Hepatocyte (in vitro differentiated cells): ENCODE measurements around the gene GLI3. TPM values are rescaled to one million over a fixed set of nuclear protein-coding genes. Genes with fewer than 3 reads are reported as not detected.

Source experiments
- DNase-seq: peaks from one replicate; pipeline ENCODE4 v3.0.0-alpha.2; 2016; ENCODE audit warnings: low spot score
- H2AFZ ChIP-seq: fragments of 200-600 bp; sonication (generic); 2 replicates; pipeline ENCODE4 v1.6.0; 2016; ENCODE audit warnings: antibody characterized with exemption, mild to moderate bottlenecking
- H3K27ac ChIP-seq: fragments of 200-600 bp; sonication (generic); 2 replicates; pipeline ENCODE4 v1.5.1; 2016; ENCODE audit warnings: mild to moderate bottlenecking
- H3K27me3 ChIP-seq: fragments of 200-600 bp; sonication (generic); 2 replicates; pipeline ENCODE4 v1.6.1; 2016
- H3K36me3 ChIP-seq: fragments of 200-600 bp; sonication (generic); replicated peaks from 2 replicates; pipeline ENCODE4 v1.5.1; 2016; ENCODE audit warnings: low read depth; ENCODE audit not compliant: insufficient read depth
- H3K4me1 ChIP-seq: fragments of 200-600 bp; sonication (generic); 2 replicates; pipeline ENCODE4 v1.5.1; 2016; ENCODE audit warnings: mild to moderate bottlenecking, moderate library complexity; ENCODE audit not compliant: insufficient read depth
- H3K4me2 ChIP-seq: fragments of 200-600 bp; sonication (generic); 2 replicates; pipeline ENCODE4 v1.6.0; 2016
- H3K4me3 ChIP-seq: fragments of 200-600 bp; sonication (generic); 2 replicates; pipeline ENCODE4 v1.5.1; 2016; ENCODE audit warnings: mild to moderate bottlenecking
- H3K79me2 ChIP-seq: fragments of 200-600 bp; sonication (generic); 2 replicates; pipeline ENCODE4 v1.6.0; 2017; ENCODE audit warnings: mild to moderate bottlenecking
- H3K9me2 ChIP-seq: fragments of 200-600 bp; sonication (generic); replicated peaks from 2 replicates; pipeline ENCODE4 v1.6.0; 2017; ENCODE audit warnings: mild to moderate bottlenecking; ENCODE audit not compliant: insufficient read depth
- H3K9me3 ChIP-seq: fragments of 200-600 bp; sonication (generic); 2 replicates; pipeline ENCODE4 v1.5.1; 2016; ENCODE audit warnings: low read depth, mild to moderate bottlenecking
- H4K20me1 ChIP-seq: fragments of 200-600 bp; sonication (generic); 2 replicates; pipeline ENCODE4 v1.6.0; 2016; ENCODE audit warnings: mild to moderate bottlenecking; ENCODE audit not compliant: insufficient read depth, poor library complexity, severe bottlenecking
- CTCF ChIP-seq: fragments of 200-600 bp; sonication (generic); IDR thresholded peaks from 2 replicates; pipeline ENCODE4 v1.5.1; 2016; ENCODE audit warnings: antibody characterized with exemption, mild to moderate bottlenecking; ENCODE audit not compliant: poor library complexity
- EZH2 ChIP-seq: fragments of 200-600 bp; sonication (generic); IDR thresholded peaks from 2 replicates; pipeline ENCODE4 v1.6.1; 2016; ENCODE audit warnings: antibody characterized with exemption, mild to moderate bottlenecking, borderline replicate concordance
- EZH2phosphoT487 ChIP-seq: fragments of 200-600 bp; sonication (generic); IDR thresholded peaks from one replicate; pipeline ENCODE4 v1.6.1; 2018; ENCODE audit warnings: antibody characterized with exemption, mild to moderate bottlenecking, low read depth, moderate library complexity; ENCODE audit not compliant: unreplicated experiment, severe bottlenecking
- WGBS: methylation state at CpG from one replicate; pipeline ENCODE4 v1.1.6; 2016; ENCODE audit warnings: low lambda C conversion rate; ENCODE audit errors: missing lambda C conversion rate; 5-methylcytosine and 5-hydroxymethylcytosine counted together
- polyA plus RNA-seq: library from polyadenylated mRNA; unstranded; fragments of >200 nt; fragmentation: Nextera tagmentation; extraction: Ambion mirVana; gene quantifications from 2 replicates; pipeline ENCODE4 v1.2.1, GENCODE V29; 2016
- total RNA-seq: library from RNA; depleted of rRNA; stranded (reverse); fragments of >200 nt; gene quantifications from 2 replicates; pipeline ENCODE4 v1.2.3, GENCODE V29; 2014

GLI3 gene
- total and polyA plus RNA-seq, 2 experiments from 2014 or later = 5.5 to 20.0 TPM

GRCh38 chr7:42069590-42069989 is 167.4 kb downstream of the GLI3 start:
- Histone ChIP-seq H3K9me2 (no peaks in the 10 kb centered on the region), H2AFZ (no peak overlapping the region), H3K4me1 (peaks cover 15% of the 10 kb centered on the region), H3K79me2 (no peaks in the 10 kb centered on the region), H3K4me3 (no peak overlapping the region), H4K20me1 (no peaks in the 10 kb centered on the region), H3K27me3 (no peaks in the 10 kb centered on the region), H3K9me3 (no peaks in the 10 kb centered on the region), H3K27ac (peak overlapping the region; percentile 51), H3K36me3 (no peaks in the 10 kb centered on the region), H3K4me2 (no peak overlapping the region)
- DNase-seq = no peak
- WGBS = 75% methylated on average over 1 of the region's 1 CpG
- TF ChIP-seq CTCF (no peak), EZH2 (no peak), EZH2phosphoT487 (no peak)

GRCh38 chr7:42068554-42069280 is 168.3 kb downstream of the GLI3 start:
- TF ChIP-seq EZH2phosphoT487 (no peak), CTCF (no peak), EZH2 (no peak)
- no peaks in the 10 kb centered on the region for H3K36me3 ChIP-seq
- H3K4me2 ChIP-seq = no peak overlapping the region
- H3K27me3 ChIP-seq = no peaks in the 10 kb centered on the region
- no peaks in the 10 kb centered on the region for H3K79me2 ChIP-seq
- no peaks in the 10 kb centered on the region for H4K20me1 ChIP-seq
- H2AFZ ChIP-seq = no peak overlapping the region
- H3K4me3 ChIP-seq = no peak overlapping the region
- H3K4me1 ChIP-seq = peaks cover 15% of the 10 kb centered on the region
- WGBS = 56% methylated on average over 11 of the region's 11 CpGs
- no peak for DNase-seq
- H3K9me2 ChIP-seq = no peaks in the 10 kb centered on the region
- H3K9me3 ChIP-seq = no peaks in the 10 kb centered on the region
- no peak overlapping the region for H3K27ac ChIP-seq

- DNase-seq = no peak
- no peaks in the 10 kb centered on the region for H3K27me3 ChIP-seq
- no peak overlapping the region for H3K4me2 ChIP-seq
- H3K9me3 ChIP-seq = no peaks in the 10 kb centered on the region
- no peak overlapping the region for H2AFZ ChIP-seq
- peaks cover 7% of the 10 kb centered on the region for H3K4me1 ChIP-seq
- H3K79me2 ChIP-seq = no peaks in the 10 kb centered on the region
- H3K27ac ChIP-seq = no peak overlapping the region
- no peak overlapping the region for H3K4me3 ChIP-seq
- H3K36me3 ChIP-seq = no peaks in the 10 kb centered on the region
- whole genome bisulfite sequencing = 64% methylated on average over 7 of the region's 7 CpGs
- H4K20me1 ChIP-seq = no peaks in the 10 kb centered on the region
- no peaks in the 10 kb centered on the region for H3K9me2 ChIP-seq
- TF ChIP-seq EZH2phosphoT487 (no peak), EZH2 (no peak), CTCF (no peak)
These were observed 171.1 kb downstream of the GLI3 start for GRCh38 chr7:42065942-42066341.
